ENCODE measurements around the gene DCTN5.
"Not testable (repeated sequence)": the region's sequence is repeated elsewhere in the genome, so short reads cannot be mapped to it uniquely, and the experiment has no call there.

The DCTN5 gene

GRCh38 chr16:23640931-23641765 is at the start of gene DCTN5, which contains the start of gene PALB2:
TSS of gene DCTN5 (plus strand) at chr16:23641466. CDS start at chr16:23641543, 77 bp downstream.
TSS of gene PALB2 (minus strand) at chr16:23641310. CDS start at chr16:23641157, 153 bp downstream.
- Mint-ChIP-seq H3K27ac (peak within 1 kb of the TSS; percentile 97), H3K36me3 (peaks cover 78% of the 10 kb centered on the region), H3K9me3 (no peaks in the 10 kb centered on the region), H3K4me3 (peak within 1 kb of the TSS; percentile 95), H3K4me1 (peaks cover 27% of the 10 kb centered on the region)
- DNase-seq (ENCODE audit: low spot score in 2 of 2) (peak; percentile 70 to 91), ATAC-seq (peak; percentile 99)

GRCh38 chr16:23594186-23594585 is 47.1 kb upstream of the DCTN5 start:
- no peak overlapping the region for H3K27ac Mint-ChIP-seq

GRCh38 chr16:23595246-23595950 is 45.9 kb upstream of the DCTN5 start:
- Mint-ChIP-seq H3K9me3 (no peaks in the 10 kb centered on the region), H3K36me3 (peaks cover 41% of the 10 kb centered on the region), H3K27ac (peak overlapping the region; percentile 86), H3K4me3 (peak overlapping the region; percentile 75), H3K4me1 (peaks cover 39% of the 10 kb centered on the region)
- DNase-seq (ENCODE audit: low spot score in 2 of 2) (peak in 1 of 2 donors; percentile 52), ATAC-seq (peak; percentile 22)

More at GRCh38 chr16:23594186-23594585, 47.1 kb upstream of the DCTN5 start:
- peaks cover 39% of the 10 kb centered on the region for H3K4me1 Mint-ChIP-seq
- DNase-seq (ENCODE audit: low spot score in 2 of 2) (no peak), ATAC-seq (no peak)
- H3K4me3 Mint-ChIP-seq = no peak overlapping the region
- H3K9me3 Mint-ChIP-seq = no peaks in the 10 kb centered on the region
- peaks cover 54% of the 10 kb centered on the region for H3K36me3 Mint-ChIP-seq

- H3K36me3 Mint-ChIP-seq = peaks cover 41% of the 10 kb centered on the region
- ATAC-seq (peak; percentile 99), DNase-seq (ENCODE audit: low spot score in 2 of 2) (peak; percentile 97 to 98)
- no peaks in the 10 kb centered on the region for H3K9me3 Mint-ChIP-seq
- peaks cover 39% of the 10 kb centered on the region for H3K4me1 Mint-ChIP-seq
- peak within 1 kb of the TSS; percentile 86 for H3K27ac Mint-ChIP-seq
- peak within 1 kb of the TSS; percentile 75 for H3K4me3 Mint-ChIP-seq
Measured at GRCh38 chr16:23595951-23596720, 45.1 kb upstream of the DCTN5 start, which contains the start of gene NDUFAB1. TSS of gene NDUFAB1 (minus strand) at chr16:23596316. CDS start at chr16:23596290, 26 bp downstream.

- Mint-ChIP-seq H3K9me3 (no peaks in the 10 kb centered on the region), H3K4me1 (peaks cover 30% of the 10 kb centered on the region), H3K27ac (peak overlapping the region; percentile 61), H3K4me3 (peak overlapping the region; percentile 75), H3K36me3 (peaks cover 41% of the 10 kb centered on the region)
- DNase-seq (ENCODE audit: low spot score in 2 of 2) (peak in 1 of 2 donors; percentile 3), ATAC-seq (no peak)
Measured at GRCh38 chr16:23597003-23597756, 44.1 kb upstream of the DCTN5 start.

GRCh38 chr16:23607726-23608125 is 33.5 kb upstream of the DCTN5 start:
- DNase-seq (ENCODE audit: low spot score in 2 of 2) = no peak
- H3K9me3 Mint-ChIP-seq = no peaks in the 10 kb centered on the region
- no peaks in the 10 kb centered on the region for H3K4me1 Mint-ChIP-seq
- no peak overlapping the region for H3K27ac Mint-ChIP-seq
- no peak for ATAC-seq
- no peak overlapping the region for H3K4me3 Mint-ChIP-seq
- peaks cover 57% of the 10 kb centered on the region for H3K36me3 Mint-ChIP-seq

GRCh38 chr16:23608194-23608593 is 33.1 kb upstream of the DCTN5 start:
- DNase-seq (ENCODE audit: low spot score in 2 of 2) = no peak
- Mint-ChIP-seq H3K27ac (no peak overlapping the region), H3K9me3 (no peaks in the 10 kb centered on the region), H3K4me1 (no peaks in the 10 kb centered on the region), H3K36me3 (peaks cover 57% of the 10 kb centered on the region), H3K4me3 (no peak overlapping the region)
- ATAC-seq = no peak

GRCh38 chr16:23609929-23610328 is 31.3 kb upstream of the DCTN5 start:
- Mint-ChIP-seq H3K27ac (no peak overlapping the region), H3K4me1 (no peaks in the 10 kb centered on the region), H3K36me3 (peaks cover 62% of the 10 kb centered on the region), H3K4me3 (no peak overlapping the region), H3K9me3 (no peaks in the 10 kb centered on the region)
- DNase-seq (ENCODE audit: low spot score in 2 of 2) = no peak
- no peak for ATAC-seq

GRCh38 chr16:23610905-23611304 is 30.4 kb upstream of the DCTN5 start:
- H3K9me3 Mint-ChIP-seq; H3K27ac Mint-ChIP-seq; H3K4me1 Mint-ChIP-seq; DNase-seq (ENCODE audit: low spot score in 2 of 2); ATAC-seq; H3K4me3 Mint-ChIP-seq: not testable (repeated sequence)
- peaks cover 72% of the 10 kb centered on the region for H3K36me3 Mint-ChIP-seq

- H3K9me3 Mint-ChIP-seq = no peaks in the 10 kb centered on the region
- H3K27ac Mint-ChIP-seq = no peak overlapping the region
- no peak overlapping the region for H3K4me3 Mint-ChIP-seq
- no peak for ATAC-seq
- DNase-seq (ENCODE audit: low spot score in 2 of 2) = no peak
- no peaks in the 10 kb centered on the region for H3K4me1 Mint-ChIP-seq
- peaks cover 75% of the 10 kb centered on the region for H3K36me3 Mint-ChIP-seq
Measured at GRCh38 chr16:23611936-23612335, 29.3 kb upstream of the DCTN5 start.

- DNase-seq (ENCODE audit: low spot score in 2 of 2) = no peak
- Mint-ChIP-seq H3K36me3 (peaks cover 96% of the 10 kb centered on the region), H3K4me3 (no peak overlapping the region), H3K9me3 (no peaks in the 10 kb centered on the region), H3K27ac (peak overlapping the region; percentile 54), H3K4me1 (no peaks in the 10 kb centered on the region)
- ATAC-seq = no peak
Measured at GRCh38 chr16:23615805-23616204, 25.5 kb upstream of the DCTN5 start.

- ATAC-seq = no peak
- DNase-seq (ENCODE audit: low spot score in 2 of 2) = no peak
- no peaks in the 10 kb centered on the region for H3K4me1 Mint-ChIP-seq
- H3K4me3 Mint-ChIP-seq = no peak overlapping the region
- H3K9me3 Mint-ChIP-seq = no peaks in the 10 kb centered on the region
- H3K36me3 Mint-ChIP-seq = peaks cover 99% of the 10 kb centered on the region
- no peak overlapping the region for H3K27ac Mint-ChIP-seq
Measured at GRCh38 chr16:23624092-23624491, 17.2 kb upstream of the DCTN5 start.

GRCh38 chr16:23629516-23629915 is 11.8 kb upstream of the DCTN5 start:
- no peak overlapping the region for H3K4me3 Mint-ChIP-seq
- H3K27ac Mint-ChIP-seq = peak overlapping the region; percentile 56
- H3K9me3 Mint-ChIP-seq = no peaks in the 10 kb centered on the region
- H3K4me1 Mint-ChIP-seq = peaks cover 6% of the 10 kb centered on the region
- peaks cover 90% of the 10 kb centered on the region for H3K36me3 Mint-ChIP-seq
- no peak for ATAC-seq
- no peak for DNase-seq (ENCODE audit: low spot score in 2 of 2)

- not testable (repeated sequence) for H3K4me1 Mint-ChIP-seq; ATAC-seq; H3K9me3 Mint-ChIP-seq; DNase-seq (ENCODE audit: low spot score in 2 of 2); H3K27ac Mint-ChIP-seq; H3K4me3 Mint-ChIP-seq
- H3K36me3 Mint-ChIP-seq = peaks cover 89% of the 10 kb centered on the region
Measured at GRCh38 chr16:23631874-23632273, 9.4 kb upstream of the DCTN5 start.

Data from stimulated activated effector memory CD8-positive, alpha-beta T cell treated with anti-CD3 and anti-CD28 coated beads, Interleukin-12 subunit alpha, Interleukin-12 subunit beta, amount 100 ng/mL, for 72 hours (primary cell).